Uterus (tissue), 2 donors: Measurements from ENCODE around the gene PDCD2L.

Source experiments
- CTCF ChIP-seq, 4 experiments: fragments of 200-600 bp in 2 of 4; fragments of 450-650 bp in 2 of 4; sonication (generic) in 2 of 4; IDR thresholded peaks; one replicate each; pipeline ENCODE4 v1.5.1; 2016 to 2019; ENCODE audit warnings: antibody characterized with exemption in 4 of 4, mild to moderate bottlenecking in 2 of 4, moderate library complexity in 1 of 4
- POLR2A ChIP-seq, 2 donors: fragments of 450-650 bp; IDR thresholded peaks; one replicate each; pipeline ENCODE4 v1.6.1; 2016; ENCODE audit warnings: antibody characterized with exemption in 2 of 2, mild to moderate bottlenecking in 1 of 2, moderate library complexity in 1 of 2

GRCh38 chr19:34403784-34404108 lies 453 bp upstream of the PDCD2L start:
- TF ChIP-seq CTCF (IDR thresholded peaks at IDR 0.05) (no peak), POLR2A (IDR thresholded peaks at IDR 0.05) (no peak)
